ENCODE results near the gene CDH6.

- TF ChIP-seq POLR2AphosphoS5 (IDR thresholded peaks at IDR 0.05) (no peak), CTCF (IDR thresholded peaks at IDR 0.05) (no peak), POLR2A (IDR thresholded peaks at IDR 0.05) (no peak)
Observed at GRCh38 chr5:31211098-31211497, 17.6 kb downstream of the CDH6 start.
